HG03064 (cell line): ENCODE data around the gene NTN4.
"Not testable (repeated sequence)": the region's sequence is repeated elsewhere in the genome, so short reads cannot be mapped to it uniquely, and the experiment has no call there.

Experiments used
- ATAC-seq: cut with Tn5 transposase; IDR thresholded peaks from one replicate; pipeline ENCODE4 v1.9.1; 2021; ENCODE audit warnings: low read depth; ENCODE audit not compliant: unreplicated experiment

The NTN4 gene

DNA sequence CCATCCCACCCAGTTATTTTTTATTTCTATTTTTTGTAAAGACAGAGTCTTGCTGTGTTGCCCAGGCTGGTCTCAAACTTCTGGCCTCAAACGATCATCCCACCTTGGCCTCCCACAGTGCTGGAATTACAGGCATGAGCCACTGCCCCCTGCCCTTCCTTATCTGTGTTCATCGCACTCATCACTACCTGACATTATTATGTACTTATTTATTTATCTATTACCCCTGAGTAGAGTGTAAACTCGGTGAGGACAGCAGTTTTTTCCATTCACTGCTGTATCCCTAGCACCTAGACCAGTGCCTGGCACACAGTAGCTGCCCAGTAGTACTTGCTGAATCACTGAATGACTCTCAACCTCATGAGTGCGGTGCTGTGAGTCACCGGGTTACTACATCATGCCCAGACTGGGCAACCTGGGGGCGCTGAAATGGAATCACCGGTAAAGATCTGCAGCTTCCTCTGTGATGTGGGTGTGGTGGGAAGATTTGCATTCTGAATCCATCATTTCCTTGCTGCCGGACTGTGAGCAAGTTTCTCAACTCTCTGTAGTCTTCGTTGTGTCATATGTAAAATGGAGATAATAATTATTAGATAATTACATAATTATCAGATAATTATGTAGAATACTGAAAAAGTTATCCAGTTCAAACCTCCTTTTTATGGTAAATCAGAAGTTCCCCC, 157.4 kb downstream of the NTN4 start:
- no peak for ATAC-seq

GRCh38 chr12:95630496-95630895, 160.1 kb downstream of the NTN4 start:
- ATAC-seq, result no peak

DNA sequence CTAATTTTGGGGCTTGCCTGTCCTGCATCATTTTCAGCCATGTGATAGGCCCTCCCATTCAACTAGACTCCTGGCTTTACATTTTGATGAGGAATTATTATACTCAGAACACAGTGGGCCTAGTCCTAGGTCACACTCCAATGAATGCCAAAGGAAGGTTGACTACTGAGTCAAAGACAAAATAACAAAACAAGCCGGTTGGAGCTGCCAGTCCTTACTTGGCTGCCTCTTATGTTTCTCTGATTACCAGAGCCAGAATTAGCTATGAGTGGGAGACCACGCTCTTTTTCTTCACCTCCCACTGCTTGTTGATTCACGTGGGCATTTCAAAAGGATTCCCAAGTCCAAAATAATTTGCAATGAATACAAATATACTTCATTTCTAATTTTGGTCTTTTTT, 161.2 kb downstream of the NTN4 start:
- no peak for ATAC-seq

DNA sequence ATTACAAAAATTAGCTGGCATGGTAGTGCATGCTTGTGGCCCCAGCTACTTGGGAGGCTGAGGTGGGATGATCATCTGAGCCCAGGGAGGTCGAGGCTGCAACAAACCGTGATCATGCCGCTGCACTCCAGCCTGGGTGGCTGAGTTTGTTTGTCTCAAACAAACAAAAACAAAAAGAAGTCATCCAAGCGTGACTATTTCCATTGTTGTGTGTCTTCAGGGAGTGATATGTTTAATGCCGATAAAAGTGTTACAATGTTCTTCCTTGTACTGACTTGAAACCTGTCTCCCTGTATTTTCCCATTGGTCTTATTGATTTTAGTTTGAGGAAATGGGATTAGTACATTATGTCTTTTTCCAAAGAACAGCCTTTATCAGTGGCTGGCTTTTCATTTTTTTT, 163.7 kb downstream of the NTN4 start:
- no peak for ATAC-seq

DNA sequence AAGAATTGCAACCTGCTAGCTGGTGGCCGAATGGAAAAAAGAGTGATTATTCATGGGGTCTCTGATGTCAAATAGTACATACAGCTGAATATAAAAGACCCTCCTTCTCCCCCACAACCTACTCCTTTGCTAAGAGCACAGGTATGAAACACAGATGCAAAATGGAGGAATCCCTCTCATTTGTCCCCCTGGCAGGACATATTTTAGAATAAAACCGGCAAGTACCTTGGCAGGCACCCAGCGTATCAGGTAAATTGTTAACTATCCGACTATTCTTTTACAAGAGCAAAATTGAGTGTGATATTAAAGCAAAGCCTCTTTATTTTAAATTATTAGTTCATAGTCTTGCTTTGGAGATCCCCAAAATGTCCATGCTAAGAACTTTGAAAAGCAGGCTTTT, 165.6 kb downstream of the NTN4 start:
- ATAC-seq, result no peak

- no peak for ATAC-seq
These were observed 166.0 kb downstream of the NTN4 start for GRCh38 chr12:95624589-95624988.

- no peak for ATAC-seq
These were observed 166.9 kb downstream of the NTN4 start for GRCh38 chr12:95623554-95624170.

DNA sequence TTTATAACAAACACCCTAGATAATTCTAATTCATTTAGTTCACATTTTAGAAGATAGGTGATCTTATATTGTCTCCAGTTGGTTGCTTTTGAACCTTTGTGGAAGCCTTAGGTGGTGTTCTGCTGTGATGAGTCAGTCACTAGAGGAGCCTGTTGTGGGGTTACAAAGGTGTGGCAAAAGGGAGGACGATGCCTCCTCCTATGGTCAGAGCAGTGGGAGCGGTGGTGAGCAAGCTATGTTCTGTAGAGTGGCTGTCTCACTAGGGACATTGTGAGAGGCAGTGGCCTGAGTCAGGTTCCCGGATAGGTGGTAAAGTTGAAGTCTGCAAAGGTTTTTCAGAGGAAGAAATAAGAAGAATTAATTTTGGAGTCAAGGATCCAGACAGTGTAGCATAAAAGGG, 167.7 kb downstream of the NTN4 start:
- ATAC-seq, result no peak

- ATAC-seq, result no peak
These were observed 168.8 kb downstream of the NTN4 start for GRCh38 chr12:95621725-95622124.

- no peak for ATAC-seq
These were observed 170.4 kb downstream of the NTN4 start for GRCh38 chr12:95620171-95620570.

DNA sequence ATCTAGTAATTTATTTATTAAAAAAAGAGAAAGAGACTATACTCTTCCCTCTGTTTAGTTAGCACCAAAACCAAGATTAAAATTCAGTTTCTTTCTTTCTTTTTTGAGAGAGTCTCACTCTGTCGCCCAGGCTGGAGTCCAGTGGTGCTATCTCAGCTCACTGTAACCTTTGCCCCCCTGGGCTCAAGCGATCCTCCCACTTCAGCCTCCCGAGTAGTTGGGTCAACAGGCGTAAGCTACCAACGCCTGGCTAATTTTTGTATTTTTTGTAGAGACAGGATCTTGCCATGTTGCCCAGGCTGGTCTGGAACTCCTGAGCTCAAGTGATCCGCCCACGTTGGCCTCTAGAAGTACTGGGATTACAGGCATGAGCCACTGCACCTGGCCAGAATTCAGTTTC, 174.1 kb downstream of the NTN4 start:
- ATAC-seq, result not testable (repeated sequence)

DNA sequence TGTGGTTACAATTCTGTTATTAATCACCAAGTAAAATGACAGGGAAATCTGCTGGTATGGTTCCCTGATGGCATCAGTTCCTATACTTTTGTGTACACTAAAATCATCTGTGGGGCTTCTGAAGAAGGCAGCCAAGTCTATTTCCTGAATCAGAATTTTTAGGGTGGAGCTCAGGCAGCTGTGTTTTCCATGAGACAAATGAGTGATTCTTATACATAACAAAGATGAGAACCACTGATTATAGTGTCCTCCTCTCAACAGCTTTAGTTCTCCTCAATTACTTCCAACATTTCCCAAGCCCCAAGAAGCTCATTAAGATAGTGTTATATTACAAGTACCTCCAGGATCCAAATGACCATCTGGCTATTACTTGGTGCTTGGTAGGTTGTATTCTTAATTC, 174.8 kb downstream of the NTN4 start:
- no peak for ATAC-seq

GRCh38 chr12:95614390-95614982, 176.1 kb downstream of the NTN4 start:
- ATAC-seq, result no peak

DNA sequence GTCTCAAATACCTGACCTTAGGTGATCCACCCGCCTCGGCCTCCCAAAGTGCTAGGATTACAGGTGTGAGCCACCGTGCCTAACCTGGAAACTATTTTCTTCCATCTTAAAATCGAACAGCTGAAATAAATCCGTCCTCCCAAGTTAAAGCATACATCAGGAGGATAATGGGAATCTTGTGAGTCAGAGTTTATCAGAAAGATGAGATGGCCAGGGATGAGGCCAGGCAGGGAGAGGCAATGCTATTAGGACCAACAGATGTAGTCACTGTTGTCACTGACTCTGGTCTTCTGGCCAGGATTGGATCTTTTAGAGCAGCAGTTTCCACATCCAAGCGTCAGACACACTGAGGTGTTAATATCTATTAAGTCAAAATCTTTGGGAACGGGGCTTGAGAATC, 177.5 kb downstream of the NTN4 start:
- ATAC-seq, result no peak

DNA sequence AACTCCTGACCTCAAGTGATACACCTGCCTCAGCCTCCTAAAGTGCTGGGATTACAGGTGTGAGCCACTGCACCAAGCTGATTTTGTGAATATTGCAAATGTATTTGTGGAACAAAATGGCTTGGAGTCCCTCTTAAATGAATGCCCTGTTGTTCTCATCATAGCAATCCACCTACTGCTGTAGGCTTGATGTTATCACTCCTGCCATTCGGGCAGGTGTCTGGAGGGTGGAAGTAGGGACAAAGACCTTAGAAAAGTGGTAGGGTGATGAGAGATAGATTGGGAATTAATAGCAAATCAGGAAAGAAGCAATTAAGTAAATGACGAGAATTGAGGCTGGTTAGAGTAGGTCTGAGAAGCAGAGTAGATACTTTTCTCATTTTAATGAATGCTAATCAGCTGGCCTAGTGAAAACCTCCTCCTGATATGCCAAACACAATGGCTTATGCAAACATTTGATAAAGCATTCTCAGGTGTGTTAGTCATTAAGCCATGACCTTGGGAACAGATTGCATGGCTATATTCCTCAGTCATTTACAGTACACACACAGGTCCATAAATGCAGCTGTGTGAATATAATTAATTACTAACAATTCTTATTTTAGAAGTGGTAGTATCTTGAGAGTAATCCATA, 178.8 kb downstream of the NTN4 start:
- ATAC-seq, result no peak

GRCh38 chr12:95608252-95609033, 182.1 kb downstream of the NTN4 start:
- ATAC-seq, result no peak
